OCI-LY3 (cell line): ENCODE measurements around the gene CASK.

Experiments used
- H2AFZ ChIP-seq: fragments of 200-600, 300-600 bp; shearing (Covaris generic); 2 replicates; pipeline ENCODE4 v1.6.0; 2014; ENCODE audit warnings: antibody characterized with exemption, low read depth, low read length
- H3K27ac ChIP-seq: fragments of 200-600, 300-600 bp; sonication (generic); 2 replicates; pipeline ENCODE4 v1.5.1; 2014; ENCODE audit warnings: mild to moderate bottlenecking, low read length, moderate library complexity, mixed read lengths
- H3K27me3 ChIP-seq: fragments of 200-600, 300-600 bp; sonication (generic); 2 replicates; pipeline ENCODE4 v1.6.1; 2014; ENCODE audit warnings: low read depth, low read length, mixed read lengths
- H3K36me3 ChIP-seq: fragments of 200-600, 300-600 bp; sonication (generic); replicated peaks from 2 replicates; pipeline ENCODE3; 2014; ENCODE audit warnings: low read depth, low read length, mixed read lengths
- H3K4me1 ChIP-seq: fragments of 300-600, 200-600 bp; sonication (generic); 2 replicates; pipeline ENCODE4 v1.6.1; 2014; ENCODE audit warnings: low read length, mixed read lengths
- H3K4me2 ChIP-seq: fragments of 200-600, 300-600 bp; sonication (generic); 2 replicates; pipeline ENCODE4 v1.6.1; 2014; ENCODE audit warnings: low read length, mixed read lengths
- H3K4me3 ChIP-seq: fragments of 300-600, 200-600 bp; sonication (generic); 2 replicates; pipeline ENCODE4 v1.5.1; 2014; ENCODE audit warnings: antibody characterized with exemption, mild to moderate bottlenecking, low read length, moderate library complexity
- H3K79me2 ChIP-seq: fragments of 300-600, 200-600 bp; shearing (Covaris generic); 2 replicates; pipeline ENCODE4 v1.6.1; 2014; ENCODE audit warnings: mild to moderate bottlenecking, low read length, mixed read lengths
- H3K9ac ChIP-seq: fragments of 300-600, 200-600 bp; shearing (Covaris generic); 2 replicates; pipeline ENCODE4 v1.6.0; 2014; ENCODE audit warnings: mild to moderate bottlenecking, low read length, moderate library complexity
- H3K9me3 ChIP-seq: fragments of 200-600, 300-600 bp; shearing (Covaris generic); 2 replicates; pipeline ENCODE4 v1.6.1; 2014; ENCODE audit warnings: low read length, mixed read lengths; ENCODE audit not compliant: insufficient read depth
- H4K20me1 ChIP-seq: fragments of 200-600, 300-600 bp; sonication (generic); 2 replicates; pipeline ENCODE4 v1.6.1; 2016; ENCODE audit warnings: low read length, mixed read lengths; ENCODE audit not compliant: insufficient read depth
- CTCF ChIP-seq: fragments of 200-600, 300-600 bp; sonication (generic); IDR thresholded peaks from 2 replicates; pipeline ENCODE4 v1.5.1; 2014; ENCODE audit warnings: antibody characterized with exemption, low read length, low read depth
- EZH2phosphoT487 ChIP-seq: fragments of 200-600 bp; shearing (Covaris generic); IDR thresholded peaks from 2 replicates; pipeline ENCODE4 v1.6.1; 2018; ENCODE audit warnings: antibody characterized with exemption, mixed run types, low read depth

The CASK gene

GRCh38 chrX:41512394-41512793 lies 411.0 kb downstream of the CASK start:
- Histone ChIP-seq H3K4me3 (no peak overlapping the region), H3K79me2 (no peaks in the 10 kb centered on the region), H3K36me3 (no peaks in the 10 kb centered on the region), H3K9ac (no peak overlapping the region), H3K27ac (no peak overlapping the region), H3K4me2 (peak overlapping the region; percentile 25), H3K4me1 (peaks cover 7% of the 10 kb centered on the region), H2AFZ (no peak overlapping the region), H4K20me1 (no peaks in the 10 kb centered on the region), H3K9me3 (no peaks in the 10 kb centered on the region), H3K27me3 (no peaks in the 10 kb centered on the region)
- TF ChIP-seq CTCF: no peak
- no peak for TF ChIP-seq EZH2phosphoT487

GRCh38 chrX:41507919-41508318 lies 415.4 kb downstream of the CASK start:
- no peak for TF ChIP-seq CTCF
- TF ChIP-seq EZH2phosphoT487: no peak
- Histone ChIP-seq H3K27me3 (no peaks in the 10 kb centered on the region), H3K9me3 (no peaks in the 10 kb centered on the region), H3K79me2 (no peaks in the 10 kb centered on the region), H3K27ac (no peak overlapping the region), H3K36me3 (no peaks in the 10 kb centered on the region), H4K20me1 (no peaks in the 10 kb centered on the region), H3K4me1 (peaks cover 7% of the 10 kb centered on the region), H3K9ac (no peak overlapping the region), H3K4me2 (no peak overlapping the region), H3K4me3 (no peak overlapping the region), H2AFZ (no peak overlapping the region)

GRCh38 chrX:41502004-41502403 lies 421.4 kb downstream of the CASK start:
- no peaks in the 10 kb centered on the region for H3K36me3 ChIP-seq
- no peak for TF ChIP-seq CTCF
- H3K9me3 ChIP-seq: no peaks in the 10 kb centered on the region
- H2AFZ ChIP-seq: no peak overlapping the region
- no peak overlapping the region for H3K9ac ChIP-seq
- H3K4me1 ChIP-seq: no peaks in the 10 kb centered on the region
- no peaks in the 10 kb centered on the region for H3K27me3 ChIP-seq
- no peak overlapping the region for H3K27ac ChIP-seq
- H4K20me1 ChIP-seq: no peaks in the 10 kb centered on the region
- H3K4me2 ChIP-seq: no peak overlapping the region
- no peaks in the 10 kb centered on the region for H3K79me2 ChIP-seq
- H3K4me3 ChIP-seq: no peak overlapping the region

GRCh38 chrX:41499984-41500383 lies 423.4 kb downstream of the CASK start:
- Histone ChIP-seq H3K79me2 (no peaks in the 10 kb centered on the region), H3K27ac (no peak overlapping the region), H3K4me2 (no peak overlapping the region), H3K4me3 (no peak overlapping the region), H3K4me1 (no peaks in the 10 kb centered on the region), H3K9me3 (no peaks in the 10 kb centered on the region), H3K9ac (no peak overlapping the region), H3K36me3 (no peaks in the 10 kb centered on the region), H3K27me3 (no peaks in the 10 kb centered on the region), H2AFZ (no peak overlapping the region), H4K20me1 (no peaks in the 10 kb centered on the region)
- no peak for TF ChIP-seq EZH2phosphoT487
- no peak for TF ChIP-seq CTCF
